ENCODE measurements around the gene GRIK4. TPM values are rescaled to one million over a fixed set of nuclear protein-coding genes. Genes with fewer than 3 reads are reported as not detected.

Gene GRIK4
- polyA plus RNA-seq, 1 of the 3 experiments (the other 2 are of a cell fraction) = 0.03 TPM

GRCh38 chr11:120917559-120918239, 406.2 kb downstream of the GRIK4 start (continued):
- no peak for TF ChIP-seq POLR2AphosphoS5 (IDR thresholded peaks at IDR 0.05; ENCODE audit: low read depth, low read length)
- no peak for TF ChIP-seq RXRA (IDR thresholded peaks at IDR 0.05; ENCODE audit: borderline replicate concordance, low read depth)
- no peak for TF ChIP-seq EZH2phosphoT487 (IDR thresholded peaks at IDR 0.05; ENCODE audit: borderline replicate concordance, low read depth)

GRCh38 chr11:120918257-120918656, 406.7 kb downstream of the GRIK4 start:
- WGBS (ENCODE audit: low lambda C conversion rate) = 15% methylated on average over 3 of the region's 3 CpGs
- no peaks in the 10 kb centered on the region for H3F3A ChIP-seq (replicated peaks; ENCODE audit: insufficient read depth)
- ChIA-PET CTCF (interaction anchor here (1.1 to 2.9 kb wide), 4 partner anchors 10 to 407 kb away, joined by 3 to 12 read pairs (median 8); partner anchors contain the start of gene GRIK4), POLR2A (no interaction called here)
- TF ChIP-seq POLR2AphosphoS5 (IDR thresholded peaks at IDR 0.05; ENCODE audit: low read depth, low read length) (no peak), RFX5 (IDR thresholded peaks at IDR 0.05; ENCODE audit: low read length) (no peak), NRF1 (IDR thresholded peaks at IDR 0.05; ENCODE audit: low read depth, low read length) (no peak), EP300 (IDR thresholded peaks at IDR 0.05; ENCODE audit: borderline replicate concordance in 1 of 2, low read depth in 1 of 2, low read length in 1 of 2) (no peak), YY1 (IDR thresholded peaks at IDR 0.05; ENCODE audit: low read depth) (no peak), USF1 (IDR thresholded peaks at IDR 0.05; ENCODE audit: borderline replicate concordance, low read depth) (no peak), MXI1 (IDR thresholded peaks at IDR 0.05; ENCODE audit: low read depth, low read length) (no peak), REST (IDR thresholded peaks at IDR 0.05; ENCODE audit: low read depth, low read length) (no peak), CHD2 (IDR thresholded peaks at IDR 0.05; ENCODE audit: low read length, partially characterized antibody) (no peak), GABPA (IDR thresholded peaks at IDR 0.05; ENCODE audit: low read depth) (no peak), ELF1 (IDR thresholded peaks at IDR 0.05) (no peak), CTCF (IDR thresholded peaks at IDR 0.05) (no peak), USF2 (IDR thresholded peaks at IDR 0.05; ENCODE audit: borderline replicate concordance, low read depth, low read length) (no peak), FOSL2 (IDR thresholded peaks at IDR 0.05; ENCODE audit: borderline replicate concordance, low read depth) (no peak), NFIC (IDR thresholded peaks at IDR 0.05; ENCODE audit: borderline replicate concordance) (no peak), TAF1 (IDR thresholded peaks at IDR 0.05; ENCODE audit: borderline replicate concordance, low read depth, low read length) (no peak), RXRA (IDR thresholded peaks at IDR 0.05; ENCODE audit: borderline replicate concordance, low read depth) (no peak), TEAD4 (IDR thresholded peaks at IDR 0.05; ENCODE audit: borderline replicate concordance, insufficient read depth) (no peak)
- no peak for DNase-seq
- peaks cover 0 to 3% of the 10 kb centered on the region in 2 experiments; a peak in 1 of 4 replicates for H3K4me1 ChIP-seq (ENCODE audit: control insufficient read depth in 1 of 2, insufficient read depth in 2 of 2, low read depth in 1 of 2, low read length in 1 of 2)
- no peak overlapping the region for H3K4me3 ChIP-seq (ENCODE audit: low read depth in 2 of 2, low read length in 1 of 2)
- H3K9ac ChIP-seq = no peak overlapping the region
- no peaks in the 10 kb centered on the region for H3K79me2 ChIP-seq (ENCODE audit: insufficient read depth)
- no peak overlapping the region for H3K4me2 ChIP-seq
- H3K9me2 ChIP-seq = no peaks in the 10 kb centered on the region
- no peak overlapping the region for H3K27ac ChIP-seq (ENCODE audit: low read depth in 2 of 2, low read length in 1 of 2)
- no peaks in the 10 kb centered on the region for H3K36me3 ChIP-seq (replicated peaks in 1 of 2; ENCODE audit: control insufficient read depth in 1 of 2, insufficient read depth in 2 of 2, low read length in 1 of 2)
- no peaks in the 10 kb centered on the region for H4K20me1 ChIP-seq (ENCODE audit: insufficient read depth)
- H2AFZ ChIP-seq (ENCODE audit: low read depth) = no peak overlapping the region
- no peaks in the 10 kb centered on the region for H3K9me3 ChIP-seq
- no peaks in the 10 kb centered on the region for H3K27me3 ChIP-seq (ENCODE audit: insufficient read depth)

Data from SK-N-SH (cell line).